HepG2 (cell line): Measurements from ENCODE around the gene CNTN5. TPM values are rescaled to one million over a fixed set of nuclear protein-coding genes. Genes with fewer than 3 reads are reported as not detected.

ENCODE experiments used
- ATAC-seq: fragments of 200-7000 bp; cut with Tn5 transposase; 3 replicates; pipeline ENCODE4 v1.9.1; 2020; ENCODE audit warnings: mild to moderate bottlenecking, moderate library complexity
- BruUV-seq: library from RNA; stranded (reverse); fragments of 400-500 nt; replicated peaks from 2 replicates; lab custom pipeline; 2021; lab: Mats Ljungman, UMichigan
- CTCF ChIA-PET: fragments of 300-600 bp; formaldehyde crosslinking; extraction: SDS; loops from one replicate; lab custom pipeline; 2021; ENCODE audit warnings: low total read pairs, inconsistent platforms, low intra/inter-chr PET ratio; lab: Yijun Ruan, JAX
- POLR2A ChIA-PET: fragments of 350-600 bp; sonication (Branson Sonifier 250); formaldehyde crosslinking; loops from one replicate; lab custom pipeline; 2020; ENCODE audit warnings: antibody characterized with exemption, inconsistent platforms; lab: Yijun Ruan, JAX
- DNase-seq: peaks from one replicate; pipeline ENCODE4 v3.0.0-alpha.2; 2015; ENCODE audit warnings: low spot score
- FAIRE-seq: peaks from 3 replicates; lab custom pipeline; 2011; peaks lifted over from hg19 to GRCh38; lab: Jason Lieb, UNC
- H2AFZ ChIP-seq: one replicate; pipeline ENCODE4 v1.6.1; 2011; ENCODE audit warnings: low read length, inconsistent platforms
- H3K27ac ChIP-seq: fragments of 300-600 bp; 3 replicates; pipeline ENCODE4 v1.8.0; 2011; ENCODE audit warnings: mixed run types, mild to moderate bottlenecking, mixed read lengths, low read length, inconsistent platforms; ENCODE audit not compliant: insufficient read depth; ENCODE audit errors: extremely low read length
- H3K27me3 ChIP-seq, 2 experiments: fragments of 200-600 bp in 1 of 2; 2 replicates in 1 of 2; 3 replicates in 1 of 2; pipeline versions ENCODE4 v1.6.0 to v1.8.0; 2011; ENCODE audit warnings: low read length in 2 of 2, mild to moderate bottlenecking in 2 of 2, moderate library complexity in 2 of 2, inconsistent platforms in 1 of 2; ENCODE audit not compliant: insufficient read depth in 2 of 2, control insufficient read depth in 1 of 2
- H3K36me3 ChIP-seq, 2 experiments: fragments of 200-600 bp in 1 of 2; replicated peaks in 1 of 2; 2 replicates in 1 of 2; 3 replicates in 1 of 2; pipeline versions ENCODE4 v1.5.1 to v1.8.0; 2011; ENCODE audit warnings: low read length in 2 of 2, inconsistent platforms in 1 of 2; ENCODE audit not compliant: insufficient read depth in 2 of 2, control insufficient read depth in 1 of 2
- H3K4me1 ChIP-seq: 2 replicates; pipeline ENCODE4 v1.5.1; 2012; ENCODE audit warnings: low read length, inconsistent platforms; ENCODE audit not compliant: insufficient read depth
- H3K4me2 ChIP-seq: 2 replicates; pipeline ENCODE4 v1.6.0; 2011; ENCODE audit warnings: low read depth, low read length, inconsistent platforms
- H3K4me3 ChIP-seq, 3 experiments: fragments of 200-600 bp in 1 of 3; sonication (generic), shearing (Covaris generic) in 1 of 3; replicated peaks in 1 of 3; 2 replicates each; pipeline ENCODE4 v1.5.1; 2011 to 2016; ENCODE audit warnings: low read length in 3 of 3, inconsistent platforms in 2 of 3, low read depth in 2 of 3, mild to moderate bottlenecking in 2 of 3, control low read depth in 1 of 3, mixed read lengths in 1 of 3; ENCODE audit not compliant: insufficient read depth in 1 of 3
- H3K79me2 ChIP-seq: one replicate; pipeline ENCODE4 v1.6.1; 2011; ENCODE audit warnings: low read length, inconsistent platforms; ENCODE audit not compliant: insufficient read depth
- H3K9ac ChIP-seq: 2 replicates; pipeline ENCODE4 v1.6.0; 2011; ENCODE audit warnings: mild to moderate bottlenecking, low read depth, low read length, inconsistent platforms; ENCODE audit not compliant: insufficient read depth
- H3K9me3 ChIP-seq: 2 replicates; pipeline ENCODE4 v1.5.1; 2012; ENCODE audit warnings: mild to moderate bottlenecking, low read length
- H4K20me1 ChIP-seq: 2 replicates; pipeline ENCODE4 v1.6.0; 2011; ENCODE audit warnings: inconsistent platforms, mild to moderate bottlenecking, low read length, moderate library complexity; ENCODE audit not compliant: insufficient read depth
- CENPX ChIP-seq: sonication (generic); formaldehyde crosslinking; IDR thresholded peaks from 2 replicates; pipeline ENCODE4 v1.9.0; 2021; ENCODE audit warnings: mild to moderate bottlenecking, missing genetic modification reagents, moderate library complexity
- CREBL2 ChIP-seq: sonication (generic); formaldehyde crosslinking; IDR thresholded peaks from 2 replicates; pipeline ENCODE4 v1.8.1; 2023; ENCODE audit warnings: missing genetic modification reagents, mild to moderate bottlenecking, borderline replicate concordance
- HOXA9 ChIP-seq: sonication (generic); formaldehyde crosslinking; IDR thresholded peaks from 2 replicates; pipeline ENCODE4 v1.8.1; 2022; ENCODE audit warnings: missing genetic modification reagents, mild to moderate bottlenecking, moderate library complexity, borderline replicate concordance
- KDM5A ChIP-seq: fragments of 200-600 bp; sonication (generic); IDR thresholded peaks from 2 replicates; pipeline ENCODE4 v1.7.0; 2018; ENCODE audit warnings: antibody characterized with exemption, mild to moderate bottlenecking, low read length, borderline replicate concordance
- MAFF ChIP-seq: IDR thresholded peaks from 2 replicates; pipeline ENCODE4 v1.6.1; 2011; ENCODE audit warnings: low read depth, low read length, improper control_type of control experiment
- MAFK ChIP-seq, 2 experiments: IDR thresholded peaks in 1 of 2; conservative IDR thresholded peaks in 1 of 2; 2 replicates each; pipeline ENCODE4 v1.6.1; 2011; ENCODE audit warnings: improper control_type of control experiment in 2 of 2, low read length in 2 of 2
- MXI1 ChIP-seq: IDR thresholded peaks from 3 replicates; pipeline ENCODE4 v1.6.1; 2012; ENCODE audit warnings: low read depth, low read length, inconsistent platforms, borderline replicate concordance
- PHF8 ChIP-seq: sonication (generic); formaldehyde crosslinking; IDR thresholded peaks from 2 replicates; pipeline ENCODE4 v1.5.0; 2020; ENCODE audit warnings: missing genetic modification reagents
- SP140L ChIP-seq: sonication (generic); formaldehyde crosslinking; IDR thresholded peaks from 2 replicates; pipeline ENCODE4 v1.4.0; 2020; ENCODE audit warnings: missing genetic modification reagents, borderline replicate concordance
- ZMAT3 ChIP-seq: sonication (generic); formaldehyde crosslinking; conservative IDR thresholded peaks from 2 replicates; pipeline ENCODE4 v1.7.0; 2021; ENCODE audit warnings: missing genetic modification reagents
- ZNF138 ChIP-seq: sonication (generic); formaldehyde crosslinking; IDR thresholded peaks from 2 replicates; pipeline ENCODE4 v1.5.0; 2020; ENCODE audit warnings: mild to moderate bottlenecking, low read depth, missing genetic modification reagents
- ZNF235 ChIP-seq: sonication (generic); formaldehyde crosslinking; IDR thresholded peaks from 2 replicates; pipeline ENCODE4 v1.8.1; 2023; ENCODE audit warnings: mild to moderate bottlenecking, missing genetic modification reagents, borderline replicate concordance
- ZNF256 ChIP-seq: sonication (generic); formaldehyde crosslinking; conservative IDR thresholded peaks from 2 replicates; pipeline ENCODE4 v1.4.0; 2020; ENCODE audit warnings: missing genetic modification reagents
- ZNF350 ChIP-seq: sonication (generic); formaldehyde crosslinking; IDR thresholded peaks from 2 replicates; pipeline ENCODE4 v1.4.0; 2020; ENCODE audit warnings: mild to moderate bottlenecking, low read depth, missing genetic modification reagents, borderline replicate concordance
- ZNF354B ChIP-seq: sonication (generic); formaldehyde crosslinking; IDR thresholded peaks from 2 replicates; pipeline ENCODE4 v1.8.0; 2022; ENCODE audit warnings: mild to moderate bottlenecking, missing genetic modification reagents
- ZNF563 ChIP-seq: sonication (generic); formaldehyde crosslinking; IDR thresholded peaks from 2 replicates; pipeline ENCODE4 v1.8.0; 2022; ENCODE audit warnings: mild to moderate bottlenecking, moderate library complexity, missing genetic modification reagents
- WGBS: methylation state at CpG from one replicate; pipeline ENCODE4 v1.1.6; 2017; ENCODE audit warnings: low lambda C conversion rate; 5-methylcytosine and 5-hydroxymethylcytosine counted together
- in situ Hi-C: cut with HindIII; loops from 2 replicates; pipeline ENCODE4 v1.10.0; 2017; ENCODE audit warnings: low pct_unique_long_range_greater_than_20kb; ENCODE audit not compliant: extremely low pct_ligation_motif_present
- intact Hi-C: fragments of 100-400 bp; cut with micrococcal nuclease; formaldehyde crosslinking; loops from one replicate; pipeline ENCODE4 v1.10.0; 2022; ENCODE audit not compliant: unreplicated experiment
- polyA plus RNA-seq, 8 experiments: library from polyadenylated mRNA; depleted of rRNA in 3 of 8; stranded (reverse) in 7 of 8; unstranded in 1 of 8; fragments of >200 nt; fragmentation: Illumina TruSeq in 4 of 8; extraction: Trizol in 4 of 8; gene quantifications; 2 replicates each; pipeline versions ENCODE4 v1.2.1 to v1.2.3, GENCODE V29; 2011 to 2016; ENCODE audit warnings: low read depth in 4 of 8, missing spikeins in 1 of 8, mixed read lengths in 1 of 8; ENCODE audit not compliant: insufficient read depth in 1 of 8
- total RNA-seq, 5 experiments: library from RNA; depleted of rRNA; stranded (reverse); fragments of >200 nt; fragmentation: Illumina TruSeq; extraction: Trizol; gene quantifications; 2 replicates each; pipeline ENCODE4 v1.2.3, GENCODE V29; 2016; ENCODE audit warnings: low read depth in 1 of 5
- TF ChIP-seq, protein P1 (sequence below): sonication (generic); formaldehyde crosslinking; IDR thresholded peaks from 2 replicates; pipeline ENCODE4 v1.5.0; 2020; ENCODE audit warnings: mild to moderate bottlenecking, missing genetic modification reagents, borderline replicate concordance

The CNTN5 gene
- total and polyA plus RNA-seq, 2 of the 13 experiments (the other 11 are each of a cell fraction or from before 2014, with no cell fraction given), result not detected

GRCh38 chr11:99449345-99449744 is 428.6 kb downstream of the CNTN5 start:
- DNase-seq (no peak), FAIRE-seq (no peak), ATAC-seq (no peak)
- in situ Hi-C loops (no loop called here), intact Hi-C loops (no loop called here)
- no peak overlapping the region for H3K9ac ChIP-seq
- no peak overlapping the region for H3K4me3 ChIP-seq
- H3K27ac ChIP-seq, result no peak overlapping the region
- H3K4me1 ChIP-seq, result no peaks in the 10 kb centered on the region
- ChIA-PET POLR2A (no interaction called here), CTCF (no interaction called here)
- no peak for TF ChIP-seq ZNF256 (CRISPR knock-in tag)
- TF ChIP-seq CENPX (CRISPR knock-in tag), result no peak
- no peak for TF ChIP-seq ZMAT3
- no peak for TF ChIP-seq CREBL2 (CRISPR knock-in tag)
- TF ChIP-seq SP140L (CRISPR knock-in tag), result no peak
- no peak for TF ChIP-seq ZNF354B (CRISPR knock-in tag)
- TF ChIP-seq ZNF235 (CRISPR knock-in tag), result no peak
- no peak for TF ChIP-seq MXI1
- TF ChIP-seq PHF8, result no peak
- no peak for TF ChIP-seq ZNF138 (CRISPR knock-in tag)
- TF ChIP-seq KDM5A, result no peak
- no peaks in the 10 kb centered on the region for H3K9me3 ChIP-seq
- no peak overlapping the region for H2AFZ ChIP-seq
- no peaks in the 10 kb centered on the region for H3K27me3 ChIP-seq
- H3K79me2 ChIP-seq, result no peaks in the 10 kb centered on the region
- H4K20me1 ChIP-seq, result no peaks in the 10 kb centered on the region
- no peak overlapping the region for H3K4me2 ChIP-seq
- H3K36me3 ChIP-seq, result no peaks in the 10 kb centered on the region
- BruUV-seq, result no TSS peak

GRCh38 chr11:99452075-99452474 is 431.3 kb downstream of the CNTN5 start:
- 19% methylated on average over 5 of the region's 5 CpGs for WGBS
- TF ChIP-seq HOXA9 (CRISPR knock-in tag) (no peak), ZNF350 (CRISPR knock-in tag) (no peak), MAFK (conservative IDR thresholded peaks at IDR 0.05 in 1 of 2, IDR thresholded peaks at IDR 0.05 in 1 of 2; ENCODE audit: low read length in 2 of 2) (peak in 1 of 2 experiments; percentile 91; a peak in 3 of 4 replicates), ZNF563 (CRISPR knock-in tag) (no peak), MAFF (peak; percentile 78)
- TF ChIP-seq, protein P1, sequence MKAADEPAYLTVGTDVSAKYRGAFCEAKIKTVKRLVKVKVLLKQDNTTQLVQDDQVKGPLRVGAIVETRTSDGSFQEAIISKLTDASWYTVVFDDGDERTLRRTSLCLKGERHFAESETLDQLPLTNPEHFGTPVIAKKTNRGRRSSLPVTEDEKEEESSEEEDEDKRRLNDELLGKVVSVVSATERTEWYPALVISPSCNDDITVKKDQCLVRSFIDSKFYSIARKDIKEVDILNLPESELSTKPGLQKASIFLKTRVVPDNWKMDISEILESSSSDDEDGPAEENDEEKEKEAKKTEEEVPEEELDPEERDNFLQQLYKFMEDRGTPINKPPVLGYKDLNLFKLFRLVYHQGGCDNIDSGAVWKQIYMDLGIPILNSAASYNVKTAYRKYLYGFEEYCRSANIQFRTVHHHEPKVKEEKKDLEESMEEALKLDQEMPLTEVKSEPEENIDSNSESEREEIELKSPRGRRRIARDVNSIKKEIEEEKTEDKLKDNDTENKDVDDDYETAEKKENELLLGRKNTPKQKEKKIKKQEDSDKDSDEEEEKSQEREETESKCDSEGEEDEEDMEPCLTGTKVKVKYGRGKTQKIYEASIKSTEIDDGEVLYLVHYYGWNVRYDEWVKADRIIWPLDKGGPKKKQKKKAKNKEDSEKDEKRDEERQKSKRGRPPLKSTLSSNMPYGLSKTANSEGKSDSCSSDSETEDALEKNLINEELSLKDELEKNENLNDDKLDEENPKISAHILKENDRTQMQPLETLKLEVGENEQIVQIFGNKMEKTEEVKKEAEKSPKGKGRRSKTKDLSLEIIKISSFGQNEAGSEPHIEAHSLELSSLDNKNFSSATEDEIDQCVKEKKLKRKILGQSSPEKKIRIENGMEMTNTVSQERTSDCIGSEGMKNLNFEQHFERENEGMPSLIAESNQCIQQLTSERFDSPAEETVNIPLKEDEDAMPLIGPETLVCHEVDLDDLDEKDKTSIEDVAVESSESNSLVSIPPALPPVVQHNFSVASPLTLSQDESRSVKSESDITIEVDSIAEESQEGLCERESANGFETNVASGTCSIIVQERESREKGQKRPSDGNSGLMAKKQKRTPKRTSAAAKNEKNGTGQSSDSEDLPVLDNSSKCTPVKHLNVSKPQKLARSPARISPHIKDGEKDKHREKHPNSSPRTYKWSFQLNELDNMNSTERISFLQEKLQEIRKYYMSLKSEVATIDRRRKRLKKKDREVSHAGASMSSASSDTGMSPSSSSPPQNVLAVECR (CRISPR knock-in tag), result no peak
- ChIA-PET CTCF (no interaction called here), POLR2A (no interaction called here)
- Histone ChIP-seq H3K4me2 (no peak overlapping the region), H3K9me3 (no peaks in the 10 kb centered on the region), H2AFZ (no peak overlapping the region), H3K9ac (no peak overlapping the region), H3K4me3 (no peak overlapping the region), H3K27ac (no peak overlapping the region), H3K36me3 (no peaks in the 10 kb centered on the region), H3K4me1 (no peaks in the 10 kb centered on the region), H4K20me1 (no peaks in the 10 kb centered on the region), H3K79me2 (no peaks in the 10 kb centered on the region), H3K27me3 (no peaks in the 10 kb centered on the region)
- in situ Hi-C loops, result no loop called here
- no TSS peak for BruUV-seq
- ATAC-seq, result no peak
- no peak for DNase-seq
- FAIRE-seq, result no peak
- intact Hi-C loops, result no loop called here
